GM12801 (cell line): ENCODE results near the gene XYLT2.

ENCODE experiments used
- CTCF ChIP-seq: IDR thresholded peaks from one replicate; pipeline ENCODE4 v1.5.1; 2011; ENCODE audit warnings: control low read depth; ENCODE audit not compliant: insufficient read length; ENCODE audit errors: extremely low read depth

The XYLT2 gene

GRCh38 chr17:50373705-50374104 lies 27.8 kb downstream of the XYLT2 start:
- no peak for TF ChIP-seq CTCF

- TF ChIP-seq CTCF = no peak
Measured at GRCh38 chr17:50375858-50376538, 30.1 kb downstream of the XYLT2 start.

GRCh38 chr17:50379351-50380132 lies 33.6 kb downstream of the XYLT2 start:
- no peak for TF ChIP-seq CTCF

GRCh38 chr17:50380369-50381259 lies 34.7 kb downstream of the XYLT2 start:
- TF ChIP-seq CTCF = no peak

- TF ChIP-seq CTCF = no peak
Measured at GRCh38 chr17:50381260-50381815, 35.4 kb downstream of the XYLT2 start.

GRCh38 chr17:50381920-50382319 lies 36.0 kb downstream of the XYLT2 start:
- TF ChIP-seq CTCF = no peak

- TF ChIP-seq CTCF = no peak
Measured at GRCh38 chr17:50382931-50383330, 37.0 kb downstream of the XYLT2 start.
